BJ (cell line): Measurements from ENCODE around the gene ZNF622. TPM values are rescaled to one million over a fixed set of nuclear protein-coding genes. Genes with fewer than 3 reads are reported as not detected.

Source experiments
- CTCF ChIA-PET: fragments of 350-600 bp; formaldehyde crosslinking; extraction: SDS; loops from one replicate; lab custom pipeline; 2021; ENCODE audit warnings: antibody characterized with exemption, inconsistent platforms; lab: Yijun Ruan, JAX
- POLR2A ChIA-PET: fragments of 300-600 bp; sonication (Branson Sonifier 250); formaldehyde crosslinking; extraction: SDS; loops from one replicate; lab custom pipeline; 2021; ENCODE audit warnings: antibody characterized with exemption; lab: Charles Lee
- DNase-seq: peaks from one replicate; pipeline ENCODE4 v3.0.0-alpha.2; 2011; ENCODE audit warnings: low read depth
- H3K27me3 ChIP-seq: 2 replicates; pipeline ENCODE4 v1.6.0; 2011; ENCODE audit warnings: low read length; ENCODE audit not compliant: control insufficient read depth, insufficient read depth
- H3K36me3 ChIP-seq: 2 replicates; pipeline ENCODE4 v1.5.1; 2011; ENCODE audit warnings: low read length; ENCODE audit not compliant: control insufficient read depth, insufficient read depth
- H3K4me3 ChIP-seq: 2 replicates; pipeline ENCODE4 v1.5.1; 2011; ENCODE audit warnings: low read depth, mild to moderate bottlenecking, control low read depth, low read length
- CTCF ChIP-seq: IDR thresholded peaks from 2 replicates; pipeline ENCODE4 v1.5.1; 2011; ENCODE audit warnings: low read depth, mild to moderate bottlenecking, control low read depth, inconsistent platforms, low read length, moderate library complexity; ENCODE audit not compliant: insufficient read depth
- polyA plus RNA-seq: library from polyadenylated mRNA; depleted of rRNA; stranded (reverse); fragments of >200 nt; gene quantifications from 2 replicates; pipeline ENCODE4 v1.2.3, GENCODE V29; 2011

The ZNF622 gene
- polyA plus RNA-seq, 1 experiment: 16.9 TPM

GRCh38 chr5:16505904-16506303 lies 40.3 kb upstream of the ZNF622 start:
- no peaks in the 10 kb centered on the region for H3K36me3 ChIP-seq
- no peak for TF ChIP-seq CTCF
- peaks cover 2% of the 10 kb centered on the region; the same call in 1 of the 2 replicates for H3K27me3 ChIP-seq
- ChIA-PET POLR2A (no interaction called here), CTCF (interaction anchor here (2.3 kb wide), 1 partner anchor 47 kb away, joined by 7 read pairs; no protein-coding TSS in a partner anchor)
- DNase-seq: no peak
- no peak overlapping the region for H3K4me3 ChIP-seq

GRCh38 chr5:16505140-16505891 lies 39.7 kb upstream of the ZNF622 start:
- DNase-seq: no peak
- POLR2A ChIA-PET: no interaction called here
- TF ChIP-seq CTCF: no peak
- H3K27me3 ChIP-seq: peaks cover 4% of the 10 kb centered on the region
- H3K36me3 ChIP-seq: no peaks in the 10 kb centered on the region
- no peak overlapping the region for H3K4me3 ChIP-seq
- CTCF ChIA-PET: interaction anchor here (2.3 kb wide), 1 partner anchor 47 kb away, joined by 7 read pairs; no protein-coding TSS in a partner anchor

GRCh38 chr5:16504571-16504970 lies 39.0 kb upstream of the ZNF622 start:
- DNase-seq: no peak
- no peak for TF ChIP-seq CTCF
- H3K27me3 ChIP-seq: peaks cover 4% of the 10 kb centered on the region
- ChIA-PET CTCF (no interaction called here), POLR2A (no interaction called here)
- H3K36me3 ChIP-seq: no peaks in the 10 kb centered on the region
- H3K4me3 ChIP-seq: no peak overlapping the region

GRCh38 chr5:16502866-16503265 lies 37.3 kb upstream of the ZNF622 start:
- Histone ChIP-seq H3K36me3 (no peaks in the 10 kb centered on the region), H3K4me3 (no peak overlapping the region), H3K27me3 (peaks cover 1% of the 10 kb centered on the region; the same call in 1 of the 2 replicates)
- TF ChIP-seq CTCF: no peak
- POLR2A ChIA-PET: no interaction called here
- CTCF ChIA-PET: interaction anchor here (0.6 to 1.0 kb wide), 2 partner anchors 14 to 574 kb away, joined by 3 read pairs; no protein-coding TSS in a partner anchor
- DNase-seq: no peak

- no peak overlapping the region for H3K4me3 ChIP-seq
- peaks cover 1% of the 10 kb centered on the region; the same call in 1 of the 2 replicates for H3K27me3 ChIP-seq
- ChIA-PET CTCF (interaction anchor here (1.3 kb wide), 2 partner anchors 10 to 49 kb away, joined by 3 to 5 read pairs; no protein-coding TSS in a partner anchor), POLR2A (no interaction called here)
- DNase-seq: no peak
- no peak for TF ChIP-seq CTCF
- no peaks in the 10 kb centered on the region for H3K36me3 ChIP-seq
Observed at GRCh38 chr5:16500024-16500423, 34.4 kb upstream of the ZNF622 start.
